HG03064 (cell line): ENCODE data around the gene MDP1.
"Not testable (repeated sequence)": the region's sequence is repeated elsewhere in the genome, so short reads cannot be mapped to it uniquely, and the experiment has no call there.

Experiments
- ATAC-seq: cut with Tn5 transposase; IDR thresholded peaks from one replicate; pipeline ENCODE4 v1.9.1; 2021; ENCODE audit warnings: low read depth; ENCODE audit not compliant: unreplicated experiment

MDP1 gene

DNA sequence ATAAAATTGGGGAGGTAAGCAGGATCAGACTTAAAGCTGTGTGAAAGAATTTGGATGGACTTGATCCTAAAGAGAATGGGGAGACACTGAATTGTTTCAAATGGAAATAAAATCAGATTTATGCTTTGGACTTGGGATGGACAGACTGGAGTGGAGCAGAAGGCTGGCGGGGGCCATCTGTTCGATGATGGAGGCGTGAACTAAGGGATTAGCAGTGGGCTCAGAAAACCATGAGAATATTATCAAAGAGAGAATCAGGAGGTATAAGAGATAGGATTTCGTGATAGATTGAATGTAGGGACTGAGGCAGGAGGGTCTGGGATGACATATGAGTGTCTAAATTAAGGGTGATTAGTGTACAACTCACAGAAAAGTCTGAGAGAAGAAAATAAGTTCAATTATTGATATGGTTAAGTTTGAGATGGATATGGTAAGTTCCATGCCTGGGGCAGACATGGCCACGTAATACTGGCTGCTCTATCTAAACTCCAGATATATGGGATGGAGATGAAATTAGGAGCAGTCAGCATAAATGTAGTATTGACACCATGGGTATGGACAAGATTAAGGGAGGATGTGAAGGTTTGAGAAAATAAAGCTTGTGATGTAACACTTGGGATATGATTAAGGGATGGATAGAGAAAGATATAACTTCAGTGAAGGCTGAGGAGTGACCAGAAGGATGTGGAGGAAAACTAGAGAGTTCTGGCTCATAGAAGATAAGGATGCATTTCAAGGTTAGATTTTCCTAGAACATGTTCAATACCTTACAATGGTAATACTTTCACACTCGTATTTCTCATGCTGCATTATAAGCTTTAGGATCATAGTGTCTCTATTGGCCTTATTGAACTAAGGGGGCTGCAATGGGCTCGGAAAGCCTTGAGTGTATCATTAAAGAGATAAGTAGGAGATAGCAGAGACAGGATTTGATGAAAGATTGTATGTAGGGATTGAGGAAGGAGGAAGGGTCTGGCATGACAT, 11.4 kb downstream of the MDP1 start:
- no peak for ATAC-seq

DNA sequence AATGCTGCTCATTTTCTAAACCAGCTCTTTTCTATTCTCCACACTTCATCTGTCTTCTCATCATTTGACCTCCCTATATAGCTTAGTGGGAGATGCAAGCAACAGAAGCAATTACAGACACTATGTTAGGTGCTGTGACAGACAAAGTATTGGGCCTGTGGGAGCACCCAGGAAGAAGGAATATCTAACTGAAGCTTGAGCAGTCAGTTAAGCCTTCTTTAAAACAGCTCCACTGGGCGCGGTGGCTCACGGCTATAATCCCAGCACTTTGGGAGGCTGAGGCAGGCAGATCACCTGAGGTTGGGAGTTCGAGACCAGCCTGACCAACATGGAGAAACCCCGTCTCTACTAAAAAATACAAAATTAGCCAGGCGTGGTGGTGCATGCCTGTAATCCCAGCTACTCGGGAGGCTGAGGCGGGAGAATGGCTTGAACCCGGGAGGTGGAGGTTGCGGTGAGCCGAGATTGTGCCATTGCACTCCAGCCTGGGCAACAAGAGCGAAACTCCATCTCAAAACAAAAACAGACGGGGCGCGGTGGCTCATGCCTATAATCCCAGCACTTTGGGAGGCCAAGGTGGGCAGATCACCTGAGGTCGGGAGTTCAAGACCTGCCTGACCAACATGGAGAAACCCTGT, 12.5 kb downstream of the MDP1 start:
- ATAC-seq: not testable (repeated sequence)

DNA sequence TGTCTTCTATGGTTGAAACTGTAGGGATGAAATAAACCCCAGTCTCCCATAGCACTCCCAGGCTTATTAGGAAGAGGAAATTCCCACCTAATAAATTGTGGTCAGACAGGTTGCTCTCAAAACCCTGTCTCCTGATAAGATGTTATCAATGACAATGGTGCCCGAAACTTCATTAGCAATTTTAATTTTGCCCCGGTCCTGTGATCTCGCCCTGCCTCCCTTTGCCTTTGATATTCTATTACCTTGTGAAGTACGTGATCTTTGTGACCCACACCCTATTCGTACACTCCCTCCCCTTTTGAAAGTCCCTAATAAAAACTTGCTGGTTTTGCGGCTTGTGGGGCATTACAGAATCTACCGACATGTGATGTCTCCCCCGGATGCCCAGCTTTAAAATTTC, 13.3 kb downstream of the MDP1 start:
- ATAC-seq: not testable (repeated sequence)

DNA sequence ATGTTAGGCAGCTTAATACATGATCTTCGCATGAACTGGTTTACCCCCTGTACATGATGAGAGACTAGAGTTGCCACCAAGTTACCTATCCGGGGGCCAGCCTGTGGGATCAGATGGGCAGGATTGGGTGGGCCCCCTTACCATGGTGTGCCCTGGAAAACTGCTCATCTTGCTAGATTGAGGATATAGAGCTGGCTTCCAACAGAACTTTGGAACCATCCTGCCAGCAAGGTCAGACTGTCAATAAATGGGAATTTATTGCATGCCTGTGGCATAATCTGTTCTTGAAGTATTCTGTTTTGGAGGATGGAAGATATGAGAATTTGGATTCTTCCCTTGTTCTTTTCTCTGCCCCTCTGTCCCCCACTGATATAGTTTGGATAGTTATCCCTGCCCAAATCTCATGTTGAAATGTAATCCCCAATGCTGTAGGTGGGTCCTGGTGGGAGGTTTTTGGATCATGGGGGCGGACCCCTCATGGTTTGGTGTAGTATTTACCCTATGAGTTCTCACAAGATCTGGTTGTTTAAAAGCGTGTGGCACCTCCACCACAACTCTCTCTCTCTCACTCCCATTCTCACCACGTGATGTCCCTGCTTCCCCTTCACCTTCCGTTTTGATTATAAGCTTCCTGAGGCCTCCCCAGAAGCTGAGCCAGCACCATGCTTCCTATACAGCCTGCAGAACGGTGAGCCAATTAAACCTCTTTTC, 16.9 kb downstream of the MDP1 start:
- no peak for ATAC-seq

DNA sequence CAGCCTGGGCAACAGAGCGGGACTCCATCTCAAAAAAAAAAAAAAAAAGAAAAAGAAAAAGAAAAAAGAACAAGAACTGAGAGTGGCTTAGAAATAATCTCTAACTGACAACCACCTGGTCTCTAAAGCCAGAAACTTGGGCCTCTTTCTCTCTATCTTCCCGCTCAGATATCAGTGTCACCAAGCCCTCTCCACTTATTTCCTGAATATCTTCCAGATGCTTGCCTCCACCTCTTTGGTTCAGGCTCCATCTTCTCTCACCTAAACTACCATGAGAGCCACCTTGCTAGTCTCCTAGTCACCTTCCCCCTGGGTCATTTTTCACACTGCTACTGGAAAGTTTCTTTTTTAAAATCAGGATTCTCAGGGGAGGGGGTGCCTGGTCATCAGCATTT, 18.8 kb downstream of the MDP1 start:
- no peak for ATAC-seq

DNA sequence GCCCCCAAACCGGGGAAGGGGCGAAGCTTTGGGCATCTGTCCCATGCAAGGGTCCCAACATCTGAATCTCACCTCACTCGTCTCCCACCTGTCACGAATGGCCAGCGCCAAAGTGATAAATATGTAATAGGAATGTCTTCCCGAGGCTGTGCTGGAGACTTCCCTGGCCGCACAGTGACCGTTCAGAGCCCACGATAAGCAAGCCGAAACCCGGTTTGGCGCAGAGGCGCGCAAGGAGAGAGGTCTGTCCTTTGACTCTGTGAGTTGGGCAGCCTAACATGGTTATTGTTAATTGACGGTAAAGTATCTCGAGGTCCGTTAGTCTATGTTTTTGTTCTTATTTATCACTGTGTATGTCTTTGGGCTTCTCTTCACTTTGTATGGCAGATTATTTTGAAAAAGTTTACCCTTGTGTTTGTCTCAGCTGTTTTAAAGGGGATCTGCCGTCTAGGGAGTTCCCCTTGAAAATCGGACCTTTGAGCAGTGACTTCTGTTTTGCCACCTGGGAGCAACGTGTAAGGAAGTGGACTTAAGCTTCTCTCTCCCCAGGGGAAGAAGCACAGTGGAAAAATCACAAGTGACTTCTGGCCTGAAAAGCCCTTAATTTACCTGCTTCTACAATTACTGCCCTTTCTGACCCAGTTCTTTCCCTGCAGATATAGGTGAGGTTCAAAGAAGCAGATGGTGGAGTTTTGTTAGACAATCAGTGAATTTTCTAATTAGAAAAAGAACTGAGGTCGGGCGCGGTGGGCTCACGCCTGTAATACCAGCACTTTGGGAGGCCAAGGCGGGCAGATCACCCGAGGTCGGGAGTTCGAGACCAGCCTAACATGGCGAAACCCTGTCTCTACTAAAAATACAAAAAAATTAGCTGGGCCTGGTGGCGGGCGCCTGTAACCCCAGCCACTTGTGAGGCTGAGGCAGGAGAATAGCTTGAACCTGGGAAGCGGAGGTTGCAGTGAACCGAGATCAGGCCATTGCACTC, 19.5 kb downstream of the MDP1 start:
- peak; percentile 24 for ATAC-seq

DNA sequence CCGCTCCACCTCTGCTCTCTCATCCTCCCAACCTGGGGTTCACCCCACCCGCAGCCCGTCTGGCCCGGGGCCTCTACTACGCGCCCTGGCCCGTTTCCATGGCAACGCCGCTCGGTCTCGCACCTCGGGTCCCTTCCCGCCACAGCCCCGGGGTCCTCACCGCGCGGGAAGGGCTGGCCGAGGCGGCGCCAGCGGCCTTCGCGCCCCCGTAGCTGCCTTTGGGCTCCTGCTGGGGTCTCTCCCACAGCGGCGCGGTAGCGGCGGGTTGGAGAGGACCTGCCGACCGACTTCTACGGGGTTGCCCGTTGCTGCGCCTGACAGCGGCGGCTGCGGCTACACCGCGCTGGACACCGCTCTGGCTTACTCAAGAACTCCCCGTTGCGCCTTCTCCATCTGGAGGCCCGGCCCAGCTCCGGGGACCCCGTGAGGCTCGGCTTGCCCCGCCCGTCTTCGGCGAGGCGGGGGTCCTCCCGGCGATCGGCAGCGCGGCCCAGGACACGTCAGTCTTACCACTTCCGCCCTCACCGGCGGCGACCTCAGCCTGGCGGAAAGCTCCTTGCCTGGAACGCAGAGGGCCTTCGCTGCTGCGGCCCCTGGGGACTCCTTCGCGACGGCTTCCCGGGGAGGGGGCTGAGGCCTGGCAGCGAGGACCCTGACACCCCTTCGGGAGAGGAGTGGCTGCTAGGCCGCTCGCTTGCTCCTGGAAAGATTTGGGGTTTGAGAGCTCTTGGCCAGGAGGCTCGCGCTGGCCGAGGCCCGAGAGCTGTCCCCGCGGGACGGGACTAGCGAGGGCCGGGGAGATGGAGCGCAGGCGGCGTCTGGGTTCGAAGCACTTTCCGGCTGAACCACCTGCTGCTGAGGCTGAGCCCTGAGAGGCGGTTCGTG, 20.4 kb downstream of the MDP1 start, which contains the start of gene TM9SF1:
Gene TM9SF1 (minus strand): TSS at position 256 of the 885 bp plus-strand sequence. CDS start 422 bp downstream, outside the sequence.
- ATAC-seq: peak; percentile 80

DNA sequence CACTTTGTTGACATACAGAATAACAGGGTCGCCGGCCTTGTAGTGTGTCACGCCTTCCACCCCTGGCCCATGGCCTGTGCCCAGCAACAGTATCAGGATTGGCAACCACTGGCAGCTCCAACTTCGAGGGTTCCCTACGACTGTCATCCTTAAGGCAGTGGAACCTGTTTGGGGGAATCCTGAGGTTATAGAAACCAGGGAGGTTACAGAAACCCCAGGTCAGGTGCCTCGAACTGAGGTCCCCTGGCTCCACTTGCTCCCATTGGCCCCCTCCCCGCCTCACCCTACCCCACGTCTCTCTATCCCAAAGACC, 21.0 kb downstream of the MDP1 start:
- ATAC-seq: no peak

DNA sequence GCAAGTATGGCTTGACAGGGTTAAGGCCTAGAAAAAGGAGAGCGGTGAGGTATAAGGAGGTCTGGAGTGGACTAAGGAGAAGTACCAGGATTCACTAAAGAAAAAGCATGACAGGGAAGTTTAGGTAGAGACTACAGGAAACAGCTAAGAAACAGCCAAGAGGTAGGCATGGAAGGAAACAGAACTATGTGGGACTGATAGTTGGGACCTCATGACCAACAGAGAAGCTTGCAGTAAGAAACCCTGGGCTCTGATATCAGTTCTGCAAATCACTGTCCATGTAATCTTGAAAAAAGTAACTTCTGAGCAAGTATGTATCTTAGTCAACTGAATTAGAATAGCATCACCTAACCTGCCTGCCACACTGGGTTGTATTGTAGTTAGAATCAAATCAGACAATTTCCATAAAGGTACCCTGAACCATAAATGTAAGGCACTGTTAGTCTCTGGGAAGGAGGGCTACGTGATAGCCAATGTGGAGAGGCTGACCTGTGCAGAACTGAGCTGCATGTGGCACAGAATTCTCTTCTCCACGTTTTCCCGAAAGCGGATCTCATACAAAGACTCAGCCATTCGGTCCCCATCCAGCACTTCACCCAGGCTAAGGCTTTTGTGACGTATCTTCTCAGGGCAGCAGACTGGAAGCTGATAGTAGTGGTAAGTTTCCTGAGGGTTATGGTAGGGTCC, 21.5 kb downstream of the MDP1 start:
- no peak for ATAC-seq

DNA sequence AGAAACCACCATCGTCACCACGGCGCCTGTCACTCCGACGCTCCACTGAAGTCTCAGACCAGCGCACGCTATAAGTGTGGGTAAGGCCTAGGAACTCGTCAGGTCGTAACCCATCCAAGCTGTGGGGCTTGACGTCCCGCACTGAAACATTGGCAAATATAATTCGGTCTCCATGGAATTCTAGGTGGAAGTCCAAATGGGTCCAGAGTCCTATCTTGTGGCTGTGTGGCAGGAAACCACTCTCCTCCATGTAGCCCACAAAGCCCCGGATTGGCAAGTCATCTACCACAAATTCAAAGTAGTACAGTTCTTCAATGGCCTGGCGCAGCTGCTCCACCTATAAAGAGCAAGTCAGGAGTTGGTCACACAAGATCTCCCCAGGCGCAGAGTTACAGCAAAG, 22.9 kb downstream of the MDP1 start:
- no peak for ATAC-seq

DNA sequence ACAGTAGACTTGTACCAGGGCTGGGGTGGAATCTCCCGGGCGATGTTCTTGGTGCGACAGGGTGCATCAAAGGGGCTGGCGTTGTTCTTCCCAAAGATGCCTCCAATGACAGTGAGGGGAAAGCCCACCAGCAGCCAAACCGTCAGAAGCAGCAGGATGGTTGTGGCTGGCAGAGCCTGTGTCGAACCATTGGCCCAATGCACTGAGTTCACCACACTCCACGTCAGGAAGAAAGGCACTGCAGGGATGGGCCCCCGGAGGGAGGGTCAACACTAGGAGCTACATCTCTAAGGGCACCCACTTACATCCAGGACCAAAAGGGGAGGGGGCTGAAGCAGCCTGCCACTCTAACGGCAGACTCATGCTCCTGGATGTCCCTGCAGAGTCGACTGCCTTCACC, 25.4 kb downstream of the MDP1 start:
- ATAC-seq: no peak

DNA sequence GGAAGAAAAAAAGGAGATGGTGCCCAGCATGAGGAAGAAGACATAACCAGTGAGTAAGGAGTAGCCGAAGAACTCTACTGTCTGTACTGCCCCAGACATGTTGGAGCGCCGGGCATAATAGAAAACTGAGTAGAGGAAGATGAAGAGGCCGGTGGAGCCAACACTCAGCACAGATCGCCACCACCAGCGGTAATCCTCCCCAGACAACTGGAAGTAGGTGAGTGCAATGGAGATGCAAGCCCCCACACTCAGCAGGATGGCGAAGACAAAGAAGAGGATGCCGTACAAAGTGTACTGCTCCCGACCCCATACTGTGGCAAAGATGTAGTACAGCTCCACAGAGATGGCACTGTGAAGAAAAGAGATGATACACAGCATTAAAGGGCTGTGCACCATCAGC, 26.4 kb downstream of the MDP1 start:
- no peak for ATAC-seq

DNA sequence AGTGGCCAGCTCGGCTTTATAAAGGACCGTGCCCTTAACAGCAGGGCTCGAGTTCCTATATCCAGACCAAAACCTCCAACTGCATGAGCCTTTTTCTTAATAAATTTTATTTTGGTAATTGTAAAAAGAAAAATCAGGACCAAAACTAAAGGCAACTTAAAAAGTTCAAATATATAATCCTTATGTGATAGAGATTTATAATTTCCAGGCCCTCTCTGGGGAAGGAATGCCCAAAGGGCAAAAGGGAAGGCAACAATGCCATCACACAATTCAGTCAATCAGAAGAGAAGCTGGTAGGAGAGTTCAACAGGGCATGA, 26.8 kb downstream of the MDP1 start:
- ATAC-seq: no peak

DNA sequence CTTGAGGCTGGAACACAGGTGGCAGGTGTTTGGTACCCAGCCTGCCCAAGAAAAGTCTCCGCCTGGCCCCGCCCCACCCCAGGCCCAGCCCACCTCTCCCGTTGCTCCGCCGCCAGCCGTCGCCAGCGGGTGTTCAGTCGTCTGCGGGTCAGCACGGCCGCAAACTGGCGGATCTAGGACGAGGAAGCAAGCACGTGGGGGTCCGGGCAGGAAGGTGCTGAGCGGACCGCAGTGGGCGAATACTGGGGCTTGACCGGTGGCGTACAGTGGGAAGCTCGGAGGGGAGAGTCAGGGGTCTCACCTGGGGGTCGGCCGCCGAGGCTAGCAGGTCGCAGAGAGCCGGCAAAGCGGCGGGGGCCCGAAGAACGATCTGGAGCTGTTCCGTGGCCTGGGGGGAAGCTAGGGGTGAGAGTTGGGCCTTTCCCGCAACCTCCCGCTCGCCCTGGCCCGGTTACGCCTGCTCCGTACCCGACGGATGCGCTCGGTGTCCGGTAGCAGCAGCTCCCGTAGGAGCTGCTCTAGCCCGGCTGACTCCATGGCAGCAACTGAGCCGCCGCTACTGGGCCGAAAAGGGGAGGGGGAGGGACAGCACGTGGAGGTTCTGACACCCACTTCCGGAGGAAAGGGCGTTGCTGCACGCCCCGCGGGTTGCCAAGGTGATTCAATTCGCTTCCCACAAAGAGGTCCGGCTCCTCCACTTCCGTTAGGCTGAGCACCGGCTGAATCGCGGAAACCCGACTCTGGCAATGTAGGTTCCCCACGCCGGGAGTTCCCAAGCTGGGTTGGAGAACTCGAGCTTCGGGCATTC, 27.4 kb downstream of the MDP1 start, which contains the start of gene IPO4:
Gene IPO4 (minus strand): TSS at position 566 of the 808 bp plus-strand sequence. CDS start 29 bp downstream, at position 537.
- ATAC-seq: no peak

DNA sequence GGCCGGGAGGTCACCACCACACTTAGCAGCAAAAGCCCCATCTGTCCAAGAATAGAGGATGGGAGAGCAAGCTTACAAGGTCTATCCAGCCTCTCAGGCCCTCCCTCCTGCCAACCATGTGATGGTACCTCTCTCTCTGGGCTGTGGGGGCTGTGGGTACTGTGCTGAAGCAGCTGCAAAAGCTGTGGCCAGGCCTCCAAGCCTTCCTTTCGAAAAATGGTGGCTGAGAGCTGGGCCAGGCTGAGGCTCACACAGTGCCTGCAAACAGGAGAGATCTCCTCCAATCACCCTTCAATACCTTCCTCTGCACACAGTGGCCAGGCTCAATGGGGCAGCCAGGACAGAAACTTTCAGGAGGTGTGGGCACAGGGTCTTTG, 28.3 kb downstream of the MDP1 start:
- no peak for ATAC-seq

DNA sequence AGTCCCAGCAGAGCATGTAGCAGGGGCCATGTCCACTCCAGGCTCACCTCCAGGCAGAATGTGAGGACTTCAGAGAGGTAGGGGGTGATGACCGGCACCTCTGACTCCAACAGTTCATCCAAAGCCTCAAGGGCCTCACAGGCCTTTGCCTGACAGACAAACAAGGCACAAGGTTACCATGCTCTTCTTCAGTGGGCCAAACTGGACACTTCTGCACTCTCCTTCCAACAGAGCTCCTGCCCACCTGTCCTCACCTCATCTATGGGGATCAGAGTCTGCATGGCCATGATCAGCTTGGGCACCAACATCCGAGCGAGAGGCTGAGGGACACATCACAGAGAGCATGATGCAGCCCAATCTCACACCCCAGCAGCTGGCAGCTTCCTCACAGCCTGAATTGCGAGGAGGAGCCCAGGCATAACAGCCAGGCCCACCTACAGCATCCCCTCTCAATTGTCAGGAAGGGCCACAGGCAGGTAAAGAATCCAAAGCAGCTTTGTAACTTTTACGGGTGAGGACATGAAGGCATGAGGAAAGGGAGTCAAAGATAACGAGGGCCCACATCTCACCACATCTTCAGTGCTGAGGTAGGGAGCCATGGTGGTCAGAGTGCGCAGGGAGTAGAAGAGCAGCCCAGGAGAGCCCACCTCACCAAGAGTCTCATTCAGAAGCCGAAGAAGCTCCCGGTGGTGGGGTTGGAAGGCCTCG, 28.9 kb downstream of the MDP1 start:
- no peak for ATAC-seq

DNA sequence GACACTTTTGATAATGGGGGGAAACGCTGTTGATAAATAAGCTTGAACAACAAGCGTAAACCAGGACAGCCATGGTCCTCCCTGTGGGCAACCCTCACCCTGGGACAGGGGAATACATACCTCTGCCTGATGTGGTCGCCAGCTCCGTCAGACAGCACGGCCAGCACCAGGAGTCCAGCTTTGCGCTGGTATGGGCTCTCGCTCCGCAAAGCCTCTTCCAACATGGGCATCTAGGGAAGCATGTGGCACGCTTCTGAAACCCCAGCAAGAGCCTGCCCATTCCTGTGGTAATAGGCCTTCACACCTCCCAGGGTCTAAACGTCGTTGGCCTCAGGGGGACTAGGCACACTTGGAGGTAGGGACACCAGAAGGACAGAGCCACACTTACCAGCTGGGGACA, 30.1 kb downstream of the MDP1 start:
- no peak for ATAC-seq
